GM18502 (cell line): ENCODE data around the gene NDUFS6.

ENCODE experiments used
- ATAC-seq: cut with Tn5 transposase; IDR thresholded peaks from one replicate; pipeline ENCODE4 v1.9.1; 2021; ENCODE audit warnings: mild to moderate bottlenecking; ENCODE audit not compliant: unreplicated experiment, poor library complexity

Gene NDUFS6

GRCh38 chr5:1801222-1801966, at the start of gene NDUFS6:
NDUFS6 (plus strand) TSS chr5:1801407; CDS start chr5:1801418, 11 bp downstream.
- peak; percentile 60 for ATAC-seq

GRCh38 chr5:1751864-1752822, 49.1 kb upstream of the NDUFS6 start:
- no peak for ATAC-seq

- no peak for ATAC-seq
Measured at GRCh38 chr5:1752881-1753280, 48.3 kb upstream of the NDUFS6 start.

- no peak for ATAC-seq
Measured at GRCh38 chr5:1753490-1753889, 47.7 kb upstream of the NDUFS6 start.

- no peak for ATAC-seq
Measured at GRCh38 chr5:1754531-1755220, 46.5 kb upstream of the NDUFS6 start.

GRCh38 chr5:1755321-1755949, 45.8 kb upstream of the NDUFS6 start:
- ATAC-seq, result no peak

- no peak for ATAC-seq
Measured at GRCh38 chr5:1756481-1756880, 44.7 kb upstream of the NDUFS6 start.

- ATAC-seq, result no peak
Measured at GRCh38 chr5:1757511-1757910, 43.7 kb upstream of the NDUFS6 start.

- ATAC-seq, result no peak
Measured at GRCh38 chr5:1758574-1758973, 42.6 kb upstream of the NDUFS6 start.

GRCh38 chr5:1759378-1759970, 41.7 kb upstream of the NDUFS6 start:
- ATAC-seq, result no peak

GRCh38 chr5:1760231-1760630, 41.0 kb upstream of the NDUFS6 start:
- no peak for ATAC-seq

GRCh38 chr5:1760656-1761452, 40.4 kb upstream of the NDUFS6 start:
- no peak for ATAC-seq

- no peak for ATAC-seq
Measured at GRCh38 chr5:1761453-1761755, 39.8 kb upstream of the NDUFS6 start.

- no peak for ATAC-seq
Measured at GRCh38 chr5:1762121-1762882, 38.9 kb upstream of the NDUFS6 start.

GRCh38 chr5:1762883-1763547, 38.2 kb upstream of the NDUFS6 start:
- no peak for ATAC-seq

- peak; percentile 65 for ATAC-seq
Measured at GRCh38 chr5:1763548-1763911, 37.7 kb upstream of the NDUFS6 start.

- ATAC-seq, result no peak
Measured at GRCh38 chr5:1763960-1764605, 37.1 kb upstream of the NDUFS6 start.

- no peak for ATAC-seq
Measured at GRCh38 chr5:1764606-1764960, 36.6 kb upstream of the NDUFS6 start.
